ENCODE data around the gene HOXC10.

- TF ChIP-seq CTCF (IDR thresholded peaks at IDR 0.05) (no peak), POLR2AphosphoS5 (IDR thresholded peaks at IDR 0.05) (no peak), POLR2A (IDR thresholded peaks at IDR 0.05) (no peak)
Measured at GRCh38 chr12:54011665-54012532, 27.0 kb downstream of the HOXC10 start.
